NCI-H524 treated with DMSO at 0.1 percent for 48 hours (cell line): ENCODE results near the gene ITGA5.
A peak's percentile ranks its signal among the peaks of the same experiment; 100 is the strongest.

Experiments used
- DNase-seq: peaks from one replicate; lab custom pipeline; 2025; lab: John Stamatoyannopoulos, UW

ITGA5 gene

GRCh38 chr12:54411391-54412241, 7.5 kb downstream of the ITGA5 start:
- no peak for DNase-seq

GRCh38 chr12:54409267-54409666, 9.8 kb downstream of the ITGA5 start:
- DNase-seq = no peak

DNA sequence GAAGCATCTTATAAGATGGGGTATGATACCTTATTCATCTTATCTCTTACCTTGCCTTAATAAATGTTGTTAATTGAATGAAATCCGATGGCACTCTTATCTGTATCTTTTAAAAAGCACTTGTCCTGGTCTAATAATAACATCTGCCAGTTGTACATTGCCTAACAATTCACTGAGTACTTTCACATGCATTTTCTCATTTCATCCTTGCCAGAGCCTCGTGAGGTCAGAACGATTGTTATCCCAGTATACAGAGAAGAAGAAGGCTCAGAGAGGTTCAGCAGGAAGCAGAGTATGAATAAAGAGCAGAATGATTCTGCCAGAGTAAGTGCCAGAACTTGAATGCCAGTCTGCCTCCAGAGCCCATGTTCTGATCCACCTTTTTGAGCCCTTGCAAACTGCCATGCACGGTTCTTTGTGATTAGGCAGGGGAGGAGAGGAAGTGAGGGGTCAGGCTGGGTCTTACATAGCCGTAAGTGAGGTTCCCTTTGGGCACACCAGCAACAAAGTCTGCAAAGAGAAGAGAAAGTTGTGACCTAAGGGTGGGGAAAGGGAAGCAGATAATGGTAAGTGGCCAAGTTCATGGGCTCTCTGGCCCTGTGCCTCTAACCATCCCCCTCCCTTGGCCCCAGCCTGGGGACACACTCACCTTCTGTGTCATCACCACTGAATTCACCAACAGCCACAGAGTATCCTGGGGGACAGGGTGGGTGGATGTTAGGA, 11.7 kb downstream of the ITGA5 start:
- DNase-seq = no peak

DNA sequence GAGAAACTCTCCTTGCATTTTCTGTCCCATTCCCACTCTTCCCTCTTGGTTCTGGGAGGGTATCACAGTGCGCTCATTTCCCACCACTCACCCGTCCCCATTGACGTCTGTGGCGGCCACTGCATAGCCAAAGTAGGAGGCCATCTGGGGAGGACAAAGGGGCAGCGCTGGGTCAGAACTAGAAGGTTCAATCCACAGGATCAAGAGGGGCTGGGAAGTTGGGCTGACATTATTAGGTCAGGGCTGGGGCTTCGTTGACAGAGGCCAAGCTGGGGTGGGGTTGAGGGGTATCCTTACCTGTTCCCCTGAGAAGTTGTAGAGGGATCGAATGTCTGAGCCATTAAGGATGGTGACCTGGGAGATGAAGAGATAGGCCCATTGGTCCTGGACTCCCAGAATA, 13.5 kb downstream of the ITGA5 start:
- no peak for DNase-seq

- DNase-seq = no peak
These were observed 14.0 kb downstream of the ITGA5 start for GRCh38 chr12:54405106-54405505.

DNA sequence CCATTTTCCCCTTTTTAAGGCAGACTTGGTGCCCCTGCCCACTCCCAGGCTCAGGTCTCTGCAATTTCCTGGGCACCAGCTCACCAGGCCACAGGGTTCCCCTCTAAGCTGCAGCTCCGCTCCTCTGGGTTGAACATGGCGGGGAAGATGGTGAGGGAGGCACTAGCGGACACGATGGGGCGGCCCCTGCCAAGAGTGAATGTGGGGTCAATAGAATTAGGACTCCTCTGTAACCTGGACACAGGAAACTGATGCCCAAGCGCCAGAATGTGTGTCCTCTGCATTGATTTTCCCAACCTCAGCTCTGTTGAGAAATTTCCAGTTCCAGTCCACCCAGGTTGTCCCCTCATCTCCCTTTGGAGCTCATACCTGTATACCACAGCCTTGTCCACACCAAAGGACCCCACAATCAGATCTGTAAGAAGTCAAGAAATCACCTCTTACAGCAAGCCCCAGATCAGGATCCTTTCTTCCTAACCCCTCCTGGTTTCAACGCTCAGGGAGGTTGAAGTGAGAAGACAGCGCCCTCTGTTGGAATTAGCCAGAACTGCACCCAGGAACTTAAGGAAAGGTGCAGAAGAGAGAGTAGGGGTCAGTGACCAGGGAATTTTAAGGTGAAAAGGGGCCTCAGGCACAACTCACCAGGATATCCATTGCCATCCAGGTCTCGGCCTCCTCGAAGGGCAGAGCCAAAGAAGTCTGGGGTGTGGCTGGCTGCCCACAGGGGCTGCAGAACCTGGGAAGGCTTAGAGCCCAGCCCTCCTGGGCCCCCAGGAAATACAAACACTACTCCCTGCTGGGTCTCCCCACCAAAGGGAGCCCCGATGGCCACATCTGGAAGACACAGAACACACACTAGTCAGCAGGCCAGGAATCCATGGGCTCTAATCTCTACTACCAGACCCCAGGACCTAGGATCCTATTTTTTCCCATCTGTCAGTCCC, 14.7 kb downstream of the ITGA5 start:
- DNase-seq = no peak

DNA sequence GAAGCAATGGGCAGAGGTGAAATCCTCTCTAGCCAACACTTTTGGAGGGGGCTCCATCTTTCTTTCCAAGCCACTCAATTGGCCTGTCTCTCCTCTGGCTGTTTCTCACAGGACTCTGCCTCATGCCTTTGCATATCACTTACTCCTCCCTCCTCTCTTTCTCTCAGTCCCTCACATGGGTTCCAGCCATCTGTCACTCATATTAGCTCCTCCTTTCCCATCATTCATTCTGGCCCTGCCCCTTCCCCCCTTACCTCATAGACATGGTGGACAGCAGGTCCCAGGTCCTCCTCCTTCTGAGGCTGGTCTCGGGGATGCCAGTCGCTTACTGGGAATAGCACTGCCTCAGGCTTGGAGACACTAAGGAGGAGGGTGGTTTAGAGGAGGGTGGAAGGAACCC, 17.9 kb downstream of the ITGA5 start:
- DNase-seq = no peak

DNA sequence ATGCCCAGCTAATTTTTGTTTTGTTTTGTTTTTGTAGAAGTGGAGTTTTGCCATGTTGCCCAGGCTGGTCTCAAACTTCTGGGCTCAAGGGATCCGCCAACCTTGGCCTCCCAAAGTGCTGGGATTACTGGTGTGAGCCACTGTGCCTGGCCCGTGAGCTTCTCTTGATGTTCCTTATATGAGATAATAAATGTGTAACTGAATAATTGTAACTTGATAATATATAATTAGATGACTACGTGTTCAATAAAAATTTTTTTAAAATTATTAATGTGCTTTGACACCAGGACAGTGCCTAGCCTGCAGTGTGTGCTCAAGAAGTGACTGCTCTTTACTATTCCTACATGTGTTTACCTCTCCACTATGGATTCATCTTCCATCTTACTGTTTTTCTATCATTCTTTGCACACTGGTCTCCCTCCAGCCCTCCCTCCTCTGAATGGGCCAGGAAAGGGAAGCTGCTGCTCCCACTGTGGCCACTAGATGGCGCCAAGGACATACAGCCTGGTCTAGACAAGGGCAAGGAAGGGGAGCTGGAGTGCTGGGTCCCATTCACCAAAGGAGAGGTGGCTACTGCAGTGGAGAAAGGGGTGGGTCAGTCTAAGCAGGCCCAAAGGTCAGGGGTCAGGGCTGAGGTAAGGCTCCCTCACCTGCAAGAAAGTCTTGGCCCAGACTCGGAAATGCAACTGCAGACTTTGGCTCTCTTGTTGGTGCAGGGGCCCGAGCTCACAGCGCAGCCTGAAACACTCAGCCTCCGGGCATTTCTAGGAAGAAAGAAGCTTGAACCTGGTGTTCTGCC, 19.9 kb downstream of the ITGA5 start:
- DNase-seq = no peak

- no peak for DNase-seq
These were observed 20.8 kb downstream of the ITGA5 start for GRCh38 chr12:54398218-54398617.

- no peak for DNase-seq
These were observed 21.9 kb downstream of the ITGA5 start for GRCh38 chr12:54397157-54397556.

DNA sequence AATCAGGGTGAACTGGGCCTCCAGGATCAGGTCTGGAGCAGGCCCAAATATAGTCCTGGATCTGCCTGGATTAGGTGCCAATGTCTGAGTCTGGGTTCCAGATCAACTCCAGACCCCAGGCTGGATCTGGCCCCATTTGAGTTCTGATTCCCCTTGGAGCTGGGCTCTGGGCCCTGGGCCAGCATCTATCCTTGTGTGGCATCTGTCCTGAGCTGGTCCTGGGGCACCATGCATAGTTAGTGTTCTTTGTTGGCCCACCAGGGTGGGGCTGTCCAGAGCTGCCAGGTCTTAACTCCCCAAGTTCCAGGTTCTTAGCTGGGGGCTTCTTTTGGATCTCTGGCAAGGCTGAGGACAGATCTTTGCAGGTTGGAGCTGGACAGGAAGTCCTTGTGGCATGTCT, 23.5 kb downstream of the ITGA5 start:
- no peak for DNase-seq

DNA sequence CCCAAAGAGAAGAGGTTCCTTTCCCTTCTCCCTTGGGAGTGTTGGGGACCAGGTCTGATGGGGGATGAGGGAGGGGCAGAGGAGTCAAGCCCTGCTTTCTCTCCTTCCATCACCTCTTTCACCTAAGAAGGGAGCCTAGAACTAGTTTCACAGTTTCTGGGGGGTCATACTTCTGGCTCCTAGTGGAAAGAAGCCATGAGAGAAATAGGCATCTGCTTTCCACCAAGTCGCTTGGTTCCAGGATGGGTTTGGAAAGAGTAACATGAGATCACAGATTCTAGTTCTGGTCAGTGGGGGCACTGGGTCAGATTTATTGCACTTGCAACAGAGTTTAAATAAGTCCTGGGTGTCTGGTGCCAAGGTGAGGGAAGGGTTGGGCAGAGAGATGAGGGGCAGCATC, 24.1 kb downstream of the ITGA5 start:
- DNase-seq = no peak

DNA sequence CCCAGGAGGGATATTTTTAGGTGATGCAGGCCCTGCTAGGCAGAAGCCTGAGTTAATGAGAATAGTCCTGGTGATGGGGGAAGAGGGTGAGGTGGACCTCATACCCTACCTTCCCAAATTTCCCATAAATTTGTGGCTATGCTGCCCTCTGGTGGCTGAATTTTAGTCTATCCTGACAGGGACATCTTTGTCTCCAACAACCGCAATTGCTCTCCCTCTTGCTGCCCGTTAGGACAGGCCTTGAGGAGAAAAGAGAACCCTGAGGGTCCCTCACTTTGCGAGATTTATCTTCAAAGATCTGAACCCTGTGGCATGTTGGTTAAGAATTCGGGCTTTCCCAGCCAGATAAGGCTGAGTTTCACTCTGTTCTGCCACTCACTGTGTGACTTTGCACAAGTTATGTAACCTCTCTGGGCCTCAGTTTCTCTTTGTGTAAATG, 24.8 kb downstream of the ITGA5 start:
- DNase-seq = peak; percentile 33

- no peak for DNase-seq
These were observed 25.3 kb downstream of the ITGA5 start for GRCh38 chr12:54393743-54394142.

- peak; percentile 43 for DNase-seq
These were observed 25.9 kb downstream of the ITGA5 start for GRCh38 chr12:54393207-54393609.

DNA sequence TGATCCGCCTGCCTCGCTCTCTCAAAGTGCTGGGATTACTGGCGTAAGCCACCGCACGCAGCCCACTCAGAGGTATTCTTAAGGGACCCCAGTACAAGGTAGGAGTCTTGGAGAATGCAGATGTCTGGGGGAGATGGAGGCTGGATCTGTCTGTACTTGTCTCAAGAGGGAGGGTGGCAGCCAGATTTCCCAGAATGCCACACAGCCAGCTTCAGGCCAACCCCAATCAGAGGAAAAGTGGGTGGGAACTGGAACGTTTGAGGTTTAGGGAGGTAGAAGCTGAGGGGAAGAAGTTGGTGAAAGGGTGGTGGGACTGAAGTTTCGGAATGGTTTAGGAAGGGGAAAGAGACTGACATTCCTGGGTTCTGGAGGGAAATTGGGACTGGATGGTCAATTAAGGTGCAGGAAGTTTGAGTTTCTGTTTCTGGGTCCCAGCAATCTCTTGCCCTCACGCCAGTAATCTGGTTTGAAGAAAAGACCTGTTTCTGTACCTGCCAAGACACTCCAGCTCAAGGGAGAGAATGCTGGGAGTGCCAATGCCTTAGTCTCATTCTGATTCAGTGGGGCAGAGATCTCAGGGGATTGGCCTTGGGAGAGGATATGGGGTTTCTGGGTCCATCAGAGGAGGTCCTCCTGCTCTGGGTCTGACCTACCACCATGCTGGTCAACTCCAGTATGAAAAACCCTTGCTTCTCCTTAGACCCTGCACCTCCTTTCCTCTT, 26.4 kb downstream of the ITGA5 start:
- DNase-seq = no peak

GRCh38 chr12:54390668-54391551, 28.2 kb downstream of the ITGA5 start:
- no peak for DNase-seq

GRCh38 chr12:54390176-54390667, 28.8 kb downstream of the ITGA5 start:
- no peak for DNase-seq

- DNase-seq = no peak
These were observed 29.4 kb downstream of the ITGA5 start for GRCh38 chr12:54389607-54390175.
